RWPE1 (cell line): ENCODE measurements around the gene MCM7.

Experiments used
- CTCF ChIA-PET: fragments of 350-600 bp; sonication (Branson Sonifier 250); formaldehyde crosslinking; extraction: SDS; loops from one replicate; lab custom pipeline; 2021; lab: Yijun Ruan, JAX
- POLR2A ChIA-PET: fragments of 400-600 bp; formaldehyde crosslinking; extraction: SDS; loops from one replicate; lab custom pipeline; 2020; ENCODE audit warnings: antibody characterized with exemption; ENCODE audit not compliant: low non-redundant PET; lab: Yijun Ruan, JAX
- DNase-seq: peaks from one replicate; pipeline ENCODE4 v3.0.0; 2012; ENCODE audit warnings: low spot score
- H3K27ac ChIP-seq: fragments of 450-650 bp; 2 replicates; pipeline ENCODE4 v1.5.1; 2017
- CTCF ChIP-seq: fragments of 450-650 bp; conservative IDR thresholded peaks from 2 replicates; pipeline ENCODE4 v1.5.1; 2017; ENCODE audit warnings: low read depth, mild to moderate bottlenecking

MCM7 gene

GRCh38 chr7:100091411-100092181, 9.6 kb downstream of the MCM7 start:
- TF ChIP-seq CTCF: no peak
- no peak for DNase-seq
- POLR2A ChIA-PET: no interaction called here
- peak overlapping the region; percentile 59 for H3K27ac ChIP-seq
- CTCF ChIA-PET: no interaction called here

- DNase-seq: no peak
- POLR2A ChIA-PET: interaction anchor here (1.0 kb wide), 1 partner anchor 10 kb away, joined by 4 read pairs; no protein-coding TSS in a partner anchor
- H3K27ac ChIP-seq: peak overlapping the region; percentile 59
- TF ChIP-seq CTCF: no peak
- CTCF ChIA-PET: interaction anchor here (0.5 to 0.6 kb wide), 2 partner anchors 784 to 1308 kb away, joined by 3 to 5 read pairs; partner anchors contain the start of gene SRRT
Measured at GRCh38 chr7:100090527-100091410, 10.4 kb downstream of the MCM7 start.

- peak overlapping the region; percentile 85 for H3K27ac ChIP-seq
- no peak for TF ChIP-seq CTCF
- no peak for DNase-seq
- ChIA-PET CTCF (interaction anchor here (0.7 kb wide), 1 partner anchor 100 kb away, joined by 3 read pairs; no protein-coding TSS in a partner anchor), POLR2A (no interaction called here)
Measured at GRCh38 chr7:100089458-100090196, 11.6 kb downstream of the MCM7 start.

- H3K27ac ChIP-seq: peak within 1 kb of the TSS; percentile 85
- peak; percentile 59 for DNase-seq
- CTCF ChIA-PET: no interaction called here
- POLR2A ChIA-PET: interaction anchor here (1.5 kb wide), 1 partner anchor 12 kb away, joined by 4 read pairs; no protein-coding TSS in a partner anchor
- no peak for TF ChIP-seq CTCF
Measured at GRCh38 chr7:100088621-100089457, 12.4 kb downstream of the MCM7 start, which contains the start of gene COPS6. Gene COPS6 (plus strand): TSS chr7:100088969. CDS start chr7:100088991, 22 bp downstream.

- TF ChIP-seq CTCF: no peak
- DNase-seq: no peak
- ChIA-PET POLR2A (interaction anchor here (0.7 to 1.5 kb wide), 2 partner anchors 12 to 573 kb away, joined by 4 to 10 read pairs; no protein-coding TSS in a partner anchor), CTCF (no interaction called here)
- peak overlapping the region; percentile 85 for H3K27ac ChIP-seq
Measured at GRCh38 chr7:100088095-100088620, 13.0 kb downstream of the MCM7 start.
